Caco-2 (cell line): ENCODE measurements around the gene AHDC1. TPM values are rescaled to one million over a fixed set of nuclear protein-coding genes. Genes with fewer than 3 reads are reported as not detected.

Experiments used
- BruUV-seq: library from RNA; stranded (reverse); fragments of 400-500 nt; replicated peaks from 2 replicates; lab custom pipeline; 2021; lab: Mats Ljungman, UMichigan
- CTCF ChIA-PET: fragments of 300-600 bp; sonication (Branson Sonifier 250); formaldehyde crosslinking; loops from one replicate; lab custom pipeline; 2022; ENCODE audit warnings: antibody characterized with exemption; lab: Charles Lee
- POLR2A ChIA-PET: fragments of 300-600 bp; sonication (Branson Sonifier 250); formaldehyde crosslinking; loops from one replicate; lab custom pipeline; 2022; ENCODE audit warnings: antibody characterized with exemption; lab: Charles Lee
- DNase-seq, 2 experiments: peaks; one replicate each; pipeline versions ENCODE4 v3.0.0 to v3.0.0-alpha.2; 2020 to 2022
- H3K27me3 ChIP-seq: replicated peaks from 2 replicates; pipeline ENCODE4 v1.6.0; 2011; ENCODE audit warnings: low read length; ENCODE audit not compliant: control insufficient read depth, insufficient read depth
- H3K36me3 ChIP-seq: 2 replicates; pipeline ENCODE4 v1.5.1; 2011; ENCODE audit warnings: low read length; ENCODE audit not compliant: control insufficient read depth, insufficient read depth
- H3K4me1 ChIP-seq: fragments of 250-450 bp; sonication (Bioruptor Pico); 2 replicates; pipeline ENCODE4 v1.5.1; 2020; ENCODE audit warnings: mild to moderate bottlenecking
- H3K4me3 ChIP-seq: 2 replicates; pipeline ENCODE4 v1.5.1; 2011; ENCODE audit warnings: low read depth, mild to moderate bottlenecking, control low read depth, low read length
- H3K9me3 ChIP-seq: fragments of 250-450 bp; sonication (Bioruptor Pico); 2 replicates; pipeline ENCODE4 v1.5.1; 2020; ENCODE audit warnings: mild to moderate bottlenecking, moderate library complexity
- H3K27ac Mint-ChIP-seq: one replicate; pipeline ENCODE4 v1.8.0; 2022; ENCODE audit warnings: mixed read lengths; ENCODE audit not compliant: unreplicated experiment
- H3K27me3 Mint-ChIP-seq: one replicate; pipeline ENCODE4 v1.8.0; 2022; ENCODE audit warnings: mixed read lengths; ENCODE audit not compliant: insufficient read depth, unreplicated experiment
- H3K36me3 Mint-ChIP-seq: one replicate; pipeline ENCODE4 v1.8.0; 2022; ENCODE audit warnings: mild to moderate bottlenecking, mixed read lengths; ENCODE audit not compliant: insufficient read depth, unreplicated experiment
- H3K4me1 Mint-ChIP-seq: one replicate; pipeline ENCODE4 v1.8.0; 2022; ENCODE audit warnings: low read depth, mixed read lengths; ENCODE audit not compliant: unreplicated experiment
- H3K4me3 Mint-ChIP-seq: one replicate; pipeline ENCODE4 v1.8.0; 2022; ENCODE audit warnings: mild to moderate bottlenecking, moderate library complexity, mixed read lengths; ENCODE audit not compliant: unreplicated experiment
- H3K9me3 Mint-ChIP-seq: one replicate; pipeline ENCODE4 v1.8.0; 2022; ENCODE audit warnings: mixed read lengths; ENCODE audit not compliant: unreplicated experiment
- CTCF ChIP-seq, 2 experiments: fragments of 200-600 bp in 1 of 2; IDR thresholded peaks; 1 replicate in 1 of 2; 2 replicates in 1 of 2; pipeline versions ENCODE4 v1.5.1 to v1.8.0; 2011 to 2022; ENCODE audit warnings: antibody characterized with exemption in 1 of 2, control low read depth in 1 of 2, inconsistent platforms in 1 of 2, low read depth in 1 of 2, low read length in 1 of 2, mild to moderate bottlenecking in 1 of 2, moderate library complexity in 1 of 2; ENCODE audit not compliant: insufficient read depth in 1 of 2, severe bottlenecking in 1 of 2, unreplicated experiment in 1 of 2
- intact Hi-C: fragments of 100-400 bp; cut with micrococcal nuclease; formaldehyde crosslinking; loops from one replicate; pipeline ENCODE4 v1.10.0; 2022; ENCODE audit not compliant: unreplicated experiment
- total RNA-seq: library from RNA; stranded (reverse); gene quantifications from 2 replicates; pipeline ENCODE4 v1.2.3, GENCODE V29; 2022

AHDC1 gene
- total RNA-seq, 1 experiment from 2014 or later: 17.0 TPM

- Mint-ChIP-seq H3K27ac (peak overlapping the region; percentile 92), H3K36me3 (peaks cover 26% of the 10 kb centered on the region), H3K4me1 (peaks cover 60% of the 10 kb centered on the region), H3K4me3 (peak overlapping the region; percentile 68), H3K27me3 (no peaks in the 10 kb centered on the region), H3K9me3 (no peaks in the 10 kb centered on the region)
- DNase-seq: peak; percentile 45 to 70
- H3K27me3 ChIP-seq: no peaks in the 10 kb centered on the region
- ChIA-PET POLR2A (interaction anchor here (0.5 to 1.9 kb wide), 5 partner anchors 12 to 44 kb away, joined by 3 to 6 read pairs (median 4); partner anchors contain the start of gene AHDC1), CTCF (interaction anchor here (0.6 to 3.9 kb wide), 6 partner anchors 14 to 98 kb away, joined by 3 to 26 read pairs (median 5); partner anchors contain the start of gene AHDC1)
- BruUV-seq: no TSS peak
- H3K36me3 ChIP-seq: no peaks in the 10 kb centered on the region
- TF ChIP-seq CTCF (IDR thresholded peaks at IDR 0.05; ENCODE audit: insufficient read depth in 1 of 2, low read depth in 1 of 2, low read length in 1 of 2, severe bottlenecking in 1 of 2, unreplicated experiment in 1 of 2): no peak
- no peak overlapping the region for H3K4me3 ChIP-seq
- intact Hi-C loops: no loop called here
- H3K9me3 ChIP-seq: no peaks in the 10 kb centered on the region
- peaks cover 79% of the 10 kb centered on the region for H3K4me1 ChIP-seq
Measured at GRCh38 chr1:27571439-27572018, 32.4 kb downstream of the AHDC1 start.

GRCh38 chr1:27570784-27571183 is 33.2 kb downstream of the AHDC1 start:
- H3K4me3 ChIP-seq: no peak overlapping the region
- peaks cover 73% of the 10 kb centered on the region for H3K4me1 ChIP-seq
- peaks cover 29% of the 10 kb centered on the region for H3K36me3 Mint-ChIP-seq
- H3K4me3 Mint-ChIP-seq: peak overlapping the region; percentile 68
- H3K27ac Mint-ChIP-seq: peak overlapping the region; percentile 92
- POLR2A ChIA-PET: interaction anchor here (0.5 to 1.9 kb wide), 6 partner anchors 13 to 44 kb away, joined by 3 to 6 read pairs (median 4); partner anchors contain the start of gene AHDC1
- no peaks in the 10 kb centered on the region for H3K9me3 Mint-ChIP-seq
- H3K27me3 ChIP-seq: no peaks in the 10 kb centered on the region
- no TSS peak for BruUV-seq
- DNase-seq: peak; percentile 76 to 87
- H3K36me3 ChIP-seq: no peaks in the 10 kb centered on the region
- no peaks in the 10 kb centered on the region for H3K9me3 ChIP-seq
- TF ChIP-seq CTCF (IDR thresholded peaks at IDR 0.05; ENCODE audit: insufficient read depth in 1 of 2, low read depth in 1 of 2, low read length in 1 of 2, severe bottlenecking in 1 of 2, unreplicated experiment in 1 of 2): no peak
- CTCF ChIA-PET: interaction anchor here (0.8 to 3.9 kb wide), 7 partner anchors 13 to 274 kb away, joined by 3 to 26 read pairs (median 7); partner anchors contain the start of gene AHDC1
- no peaks in the 10 kb centered on the region for H3K27me3 Mint-ChIP-seq
- H3K4me1 Mint-ChIP-seq: peaks cover 67% of the 10 kb centered on the region
- intact Hi-C loops: no loop called here

- no TSS peak for BruUV-seq
- peaks cover 68% of the 10 kb centered on the region for H3K4me1 Mint-ChIP-seq
- H3K9me3 Mint-ChIP-seq: no peaks in the 10 kb centered on the region
- H3K4me3 Mint-ChIP-seq: peak overlapping the region; percentile 68
- CTCF ChIA-PET: interaction anchor here (0.8 to 3.9 kb wide), 9 partner anchors 13 to 274 kb away, joined by 3 to 26 read pairs (median 5); partner anchors contain the start of genes AHDC1 and WASF2
- no peak for DNase-seq
- Histone ChIP-seq H3K27me3 (no peaks in the 10 kb centered on the region), H3K4me1 (peaks cover 73% of the 10 kb centered on the region), H3K36me3 (no peaks in the 10 kb centered on the region), H3K4me3 (no peak overlapping the region), H3K9me3 (no peaks in the 10 kb centered on the region)
- POLR2A ChIA-PET: interaction anchor here (0.7 to 1.9 kb wide), 5 partner anchors 13 to 43 kb away, joined by 3 to 6 read pairs (median 4); partner anchors contain the start of gene AHDC1
- no peak for TF ChIP-seq CTCF (IDR thresholded peaks at IDR 0.05; ENCODE audit: insufficient read depth in 1 of 2, low read depth in 1 of 2, low read length in 1 of 2, severe bottlenecking in 1 of 2, unreplicated experiment in 1 of 2)
- H3K27me3 Mint-ChIP-seq: no peaks in the 10 kb centered on the region
- peak overlapping the region; percentile 92 for H3K27ac Mint-ChIP-seq
- peaks cover 29% of the 10 kb centered on the region for H3K36me3 Mint-ChIP-seq
- intact Hi-C loops: no loop called here
Measured at GRCh38 chr1:27570356-27570755, 33.6 kb downstream of the AHDC1 start.
